Panc1 (cell line): ENCODE results near the gene POLN. TPM values are rescaled to one million over a fixed set of nuclear protein-coding genes. Genes with fewer than 3 reads are reported as not detected.
"Not testable (repeated sequence)": the region's sequence is repeated elsewhere in the genome, so short reads cannot be mapped to it uniquely, and the experiment has no call there.

Source experiments
- ATAC-seq: fragments of 200-7000 bp; cut with Tn5 transposase; 2 replicates; pipeline ENCODE4 v1.9.1; 2020; ENCODE audit warnings: mild to moderate bottlenecking, moderate library complexity
- BruUV-seq: library from RNA; stranded (reverse); fragments of 400-500 nt; replicated peaks from 2 replicates; lab custom pipeline; 2021; lab: Mats Ljungman, UMichigan
- CTCF ChIA-PET: fragments of 300-600 bp; sonication (Branson Sonifier 250); formaldehyde crosslinking; loops from one replicate; lab custom pipeline; 2022; ENCODE audit warnings: antibody characterized with exemption; lab: Charles Lee
- POLR2A ChIA-PET: fragments of 300-600 bp; sonication (Branson Sonifier 250); formaldehyde crosslinking; loops from one replicate; lab custom pipeline; 2022; ENCODE audit warnings: antibody characterized with exemption; lab: Charles Lee
- DNase-seq: peaks from one replicate; pipeline ENCODE4 v3.0.0-alpha.2; 2010; ENCODE audit warnings: low read depth, low spot score
- H3K27ac ChIP-seq: 2 replicates; pipeline ENCODE4 v1.5.1; 2011; ENCODE audit warnings: mild to moderate bottlenecking, low read length, inconsistent platforms
- H3K27me3 ChIP-seq: fragments of 200-500 bp; sonication (Bioruptor generic); 2 replicates; pipeline ENCODE4 v1.6.0; 2014; ENCODE audit warnings: low read length, inconsistent platforms; ENCODE audit not compliant: control insufficient read depth, insufficient read depth
- H3K36me3 ChIP-seq: fragments of 200-500 bp; sonication (Bioruptor generic); 2 replicates; pipeline ENCODE4 v1.5.1; 2014; ENCODE audit warnings: inconsistent platforms, mild to moderate bottlenecking, low read length, moderate library complexity; ENCODE audit not compliant: control insufficient read depth, insufficient read depth
- H3K4me1 ChIP-seq: 2 replicates; pipeline ENCODE4 v1.5.1; 2011; ENCODE audit warnings: inconsistent platforms, mild to moderate bottlenecking, low read length, moderate library complexity; ENCODE audit not compliant: control insufficient read depth, insufficient read depth
- H3K4me3 ChIP-seq, 2 experiments: 2 replicates each; pipeline ENCODE4 v1.5.1; 2011 to 2012; ENCODE audit warnings: low read depth in 2 of 2, low read length in 2 of 2, mild to moderate bottlenecking in 2 of 2, inconsistent platforms in 1 of 2, moderate library complexity in 1 of 2
- H3K9me3 ChIP-seq: fragments of 200-500 bp; sonication (Bioruptor generic); 2 replicates; pipeline ENCODE4 v1.5.1; 2014; ENCODE audit warnings: low read depth, mild to moderate bottlenecking, inconsistent platforms, low read length, moderate library complexity; ENCODE audit not compliant: control insufficient read depth, insufficient read depth
- CTCF ChIP-seq: fragments of 450-650 bp; IDR thresholded peaks from 2 replicates; pipeline ENCODE4 v1.5.1; 2017; ENCODE audit warnings: mild to moderate bottlenecking
- POLR2AphosphoS5 ChIP-seq: IDR thresholded peaks from 2 replicates; pipeline ENCODE4 v1.6.1; 2012; ENCODE audit warnings: mild to moderate bottlenecking, low read depth, low read length, moderate library complexity
- SIN3A ChIP-seq: IDR thresholded peaks from 2 replicates; pipeline ENCODE4 v1.6.1; 2012; ENCODE audit warnings: low read depth, mild to moderate bottlenecking, low read length, moderate library complexity, borderline replicate concordance; ENCODE audit not compliant: insufficient read depth
- TCF7L2 ChIP-seq: IDR thresholded peaks from 2 replicates; pipeline ENCODE4 v1.6.1; 2011; ENCODE audit warnings: mild to moderate bottlenecking, low read depth, low read length, inconsistent platforms
- in situ Hi-C: cut with HindIII; loops from 2 replicates; pipeline ENCODE4 v1.10.0; 2016; ENCODE audit warnings: low sequenced_read_pairs, low pct_unique_long_range_greater_than_20kb
- intact Hi-C: fragments of 100-400 bp; cut with micrococcal nuclease; formaldehyde crosslinking; loops from one replicate; pipeline ENCODE4 v1.10.0; 2022; ENCODE audit not compliant: unreplicated experiment
- total RNA-seq: library from RNA; stranded (reverse); gene quantifications from one replicate; pipeline ENCODE4 v1.2.1, GENCODE V29; 2021; ENCODE audit not compliant: unreplicated experiment
- TF ChIP-seq, protein P1 (sequence below), 2 experiments: IDR thresholded peaks; 2 replicates each; pipeline ENCODE4 v1.6.1; 2011 to 2012; ENCODE audit warnings: low read depth in 2 of 2, control low read depth in 1 of 2, low read length in 1 of 2, mild to moderate bottlenecking in 1 of 2, moderate library complexity in 1 of 2; ENCODE audit not compliant: insufficient read depth in 1 of 2

POLN gene
- total RNA-seq, 1 experiment from 2014 or later: 4.3 TPM

DNA sequence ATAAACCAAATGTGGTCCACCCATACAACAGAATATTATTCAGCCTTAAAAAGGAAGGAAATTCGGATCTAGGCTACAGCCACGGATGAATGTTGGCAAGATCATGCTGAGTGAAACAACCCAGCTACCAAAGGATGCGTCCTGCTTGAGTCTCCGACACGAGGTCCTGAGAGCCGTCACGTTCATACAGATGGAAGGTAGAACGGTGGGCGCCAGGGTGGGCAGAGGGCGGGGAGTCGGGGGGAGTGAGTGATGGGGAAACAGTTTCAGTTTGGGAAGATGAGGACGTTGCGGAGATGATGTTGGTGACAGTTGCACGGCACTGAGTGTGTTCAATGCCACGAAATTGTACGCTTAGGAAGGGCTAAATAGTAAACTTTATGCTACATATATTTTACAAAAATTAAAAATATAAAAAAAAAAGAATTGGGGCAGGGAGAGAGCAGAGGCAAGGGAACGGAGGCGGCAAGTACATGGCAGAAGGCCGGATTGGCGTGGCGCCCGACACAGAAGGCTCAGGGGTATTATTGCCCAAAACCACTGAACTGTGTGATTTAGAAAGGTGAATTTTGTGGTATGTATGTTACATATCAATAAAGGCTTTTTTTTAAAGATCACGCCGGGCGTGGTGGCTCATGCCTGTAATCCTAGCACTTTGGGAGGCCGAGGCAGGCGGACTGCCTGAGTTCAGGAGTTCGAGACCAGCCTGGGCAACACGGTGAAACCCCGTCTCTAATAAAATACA, 34.8 kb upstream of the POLN start:
- POLR2A ChIA-PET: no interaction called here
- Histone ChIP-seq H3K4me3 (no peak overlapping the region), H3K4me1 (no peaks in the 10 kb centered on the region), H3K27me3 (no peaks in the 10 kb centered on the region), H3K36me3 (no peaks in the 10 kb centered on the region), H3K9me3 (no peaks in the 10 kb centered on the region), H3K27ac (no peak overlapping the region)
- DNase-seq (no peak), ATAC-seq (no peak)
- no TSS peak for BruUV-seq
- intact Hi-C loops (no loop called here), in situ Hi-C loops (no loop called here)
- TF ChIP-seq, protein P1, sequence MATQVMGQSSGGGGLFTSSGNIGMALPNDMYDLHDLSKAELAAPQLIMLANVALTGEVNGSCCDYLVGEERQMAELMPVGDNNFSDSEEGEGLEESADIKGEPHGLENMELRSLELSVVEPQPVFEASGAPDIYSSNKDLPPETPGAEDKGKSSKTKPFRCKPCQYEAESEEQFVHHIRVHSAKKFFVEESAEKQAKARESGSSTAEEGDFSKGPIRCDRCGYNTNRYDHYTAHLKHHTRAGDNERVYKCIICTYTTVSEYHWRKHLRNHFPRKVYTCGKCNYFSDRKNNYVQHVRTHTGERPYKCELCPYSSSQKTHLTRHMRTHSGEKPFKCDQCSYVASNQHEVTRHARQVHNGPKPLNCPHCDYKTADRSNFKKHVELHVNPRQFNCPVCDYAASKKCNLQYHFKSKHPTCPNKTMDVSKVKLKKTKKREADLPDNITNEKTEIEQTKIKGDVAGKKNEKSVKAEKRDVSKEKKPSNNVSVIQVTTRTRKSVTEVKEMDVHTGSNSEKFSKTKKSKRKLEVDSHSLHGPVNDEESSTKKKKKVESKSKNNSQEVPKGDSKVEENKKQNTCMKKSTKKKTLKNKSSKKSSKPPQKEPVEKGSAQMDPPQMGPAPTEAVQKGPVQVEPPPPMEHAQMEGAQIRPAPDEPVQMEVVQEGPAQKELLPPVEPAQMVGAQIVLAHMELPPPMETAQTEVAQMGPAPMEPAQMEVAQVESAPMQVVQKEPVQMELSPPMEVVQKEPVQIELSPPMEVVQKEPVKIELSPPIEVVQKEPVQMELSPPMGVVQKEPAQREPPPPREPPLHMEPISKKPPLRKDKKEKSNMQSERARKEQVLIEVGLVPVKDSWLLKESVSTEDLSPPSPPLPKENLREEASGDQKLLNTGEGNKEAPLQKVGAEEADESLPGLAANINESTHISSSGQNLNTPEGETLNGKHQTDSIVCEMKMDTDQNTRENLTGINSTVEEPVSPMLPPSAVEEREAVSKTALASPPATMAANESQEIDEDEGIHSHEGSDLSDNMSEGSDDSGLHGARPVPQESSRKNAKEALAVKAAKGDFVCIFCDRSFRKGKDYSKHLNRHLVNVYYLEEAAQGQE (IDR thresholded peaks at IDR 0.05; ENCODE audit: insufficient read depth in 1 of 2, low read depth in 2 of 2, low read length in 1 of 2): no peak
- TF ChIP-seq SIN3A (no peak), POLR2AphosphoS5 (no peak), TCF7L2 (no peak), CTCF (no peak)
- CTCF ChIA-PET: no interaction called here

- no peak overlapping the region for H3K4me3 ChIP-seq
- no peaks in the 10 kb centered on the region for H3K4me1 ChIP-seq
- no peak for ATAC-seq
- no peaks in the 10 kb centered on the region for H3K27me3 ChIP-seq
- CTCF ChIA-PET: no interaction called here
- intact Hi-C loops: no loop called here
- no peak for DNase-seq
- no TSS peak for BruUV-seq
- in situ Hi-C loops: no loop called here
- no peaks in the 10 kb centered on the region for H3K9me3 ChIP-seq
- H3K27ac ChIP-seq: no peak overlapping the region
- POLR2A ChIA-PET: no interaction called here
- TF ChIP-seq SIN3A: no peak
- no peak for TF ChIP-seq TCF7L2
- TF ChIP-seq POLR2AphosphoS5: no peak
- TF ChIP-seq, protein P1 (IDR thresholded peaks at IDR 0.05; ENCODE audit: insufficient read depth in 1 of 2, low read depth in 2 of 2, low read length in 1 of 2): no peak
- TF ChIP-seq CTCF: no peak
- H3K36me3 ChIP-seq: no peaks in the 10 kb centered on the region
Observed at GRCh38 chr4:2275546-2276251, 33.8 kb upstream of the POLN start.

DNA sequence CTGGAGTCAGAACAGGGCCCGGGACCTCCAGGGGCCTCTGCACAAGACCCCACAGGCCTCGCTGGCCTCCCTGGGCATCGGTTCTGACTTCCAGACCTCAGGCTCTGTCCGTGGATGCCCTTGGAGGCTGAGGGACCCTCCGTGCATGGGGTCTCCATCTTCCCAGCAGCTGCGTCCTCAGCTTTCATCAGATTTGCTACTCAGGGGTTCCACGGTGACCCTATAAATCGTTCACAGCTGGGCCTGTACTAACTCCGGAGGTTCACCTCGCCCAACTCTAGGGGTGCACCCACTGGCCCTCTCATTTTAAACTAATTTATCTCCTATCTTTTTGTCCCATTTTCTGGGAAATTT, 33.1 kb upstream of the POLN start:
- intact Hi-C loops, ATAC-seq, POLR2A ChIA-PET: not testable (repeated sequence)

More for the DNA sequence above, 33.1 kb upstream of the POLN start:
- BruUV-seq, H3K36me3 ChIP-seq, DNase-seq, H3K4me1 ChIP-seq, H3K4me3 ChIP-seq, H3K27me3 ChIP-seq, in situ Hi-C loops, H3K9me3 ChIP-seq, CTCF ChIA-PET, H3K27ac ChIP-seq: not testable (repeated sequence)
